ENCODE measurements around the gene HTRA3.

The HTRA3 gene

DNA sequence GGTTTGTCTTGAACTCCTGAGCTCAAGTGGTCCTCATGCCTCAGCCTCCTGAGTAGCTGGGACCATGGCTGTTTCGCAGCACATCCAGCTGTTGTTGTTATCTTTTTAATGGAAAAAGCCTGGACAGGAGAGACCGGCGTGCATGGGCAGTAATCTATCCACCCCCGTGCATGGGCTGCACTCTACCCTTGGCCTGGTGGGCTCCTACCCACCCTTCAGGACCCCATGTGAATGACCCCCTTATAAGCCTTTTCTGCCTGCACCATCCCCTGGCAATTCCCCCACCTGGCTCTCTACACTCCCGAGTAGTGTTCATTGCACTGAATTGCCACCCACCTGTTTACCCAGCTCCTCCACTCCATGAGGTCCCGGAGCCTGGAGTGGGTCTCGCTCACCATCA lies 18.9 kb upstream of the HTRA3 start:
- TF ChIP-seq, protein P1, sequence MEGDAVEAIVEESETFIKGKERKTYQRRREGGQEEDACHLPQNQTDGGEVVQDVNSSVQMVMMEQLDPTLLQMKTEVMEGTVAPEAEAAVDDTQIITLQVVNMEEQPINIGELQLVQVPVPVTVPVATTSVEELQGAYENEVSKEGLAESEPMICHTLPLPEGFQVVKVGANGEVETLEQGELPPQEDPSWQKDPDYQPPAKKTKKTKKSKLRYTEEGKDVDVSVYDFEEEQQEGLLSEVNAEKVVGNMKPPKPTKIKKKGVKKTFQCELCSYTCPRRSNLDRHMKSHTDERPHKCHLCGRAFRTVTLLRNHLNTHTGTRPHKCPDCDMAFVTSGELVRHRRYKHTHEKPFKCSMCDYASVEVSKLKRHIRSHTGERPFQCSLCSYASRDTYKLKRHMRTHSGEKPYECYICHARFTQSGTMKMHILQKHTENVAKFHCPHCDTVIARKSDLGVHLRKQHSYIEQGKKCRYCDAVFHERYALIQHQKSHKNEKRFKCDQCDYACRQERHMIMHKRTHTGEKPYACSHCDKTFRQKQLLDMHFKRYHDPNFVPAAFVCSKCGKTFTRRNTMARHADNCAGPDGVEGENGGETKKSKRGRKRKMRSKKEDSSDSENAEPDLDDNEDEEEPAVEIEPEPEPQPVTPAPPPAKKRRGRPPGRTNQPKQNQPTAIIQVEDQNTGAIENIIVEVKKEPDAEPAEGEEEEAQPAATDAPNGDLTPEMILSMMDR (conservative IDR thresholded peaks at IDR 0.05; ENCODE audit: low read length), result no peak
- DNase-seq (ENCODE audit: low read depth), result no peak
- no peak overlapping the region for H3K4me3 ChIP-seq (ENCODE audit: low read length)

DNA sequence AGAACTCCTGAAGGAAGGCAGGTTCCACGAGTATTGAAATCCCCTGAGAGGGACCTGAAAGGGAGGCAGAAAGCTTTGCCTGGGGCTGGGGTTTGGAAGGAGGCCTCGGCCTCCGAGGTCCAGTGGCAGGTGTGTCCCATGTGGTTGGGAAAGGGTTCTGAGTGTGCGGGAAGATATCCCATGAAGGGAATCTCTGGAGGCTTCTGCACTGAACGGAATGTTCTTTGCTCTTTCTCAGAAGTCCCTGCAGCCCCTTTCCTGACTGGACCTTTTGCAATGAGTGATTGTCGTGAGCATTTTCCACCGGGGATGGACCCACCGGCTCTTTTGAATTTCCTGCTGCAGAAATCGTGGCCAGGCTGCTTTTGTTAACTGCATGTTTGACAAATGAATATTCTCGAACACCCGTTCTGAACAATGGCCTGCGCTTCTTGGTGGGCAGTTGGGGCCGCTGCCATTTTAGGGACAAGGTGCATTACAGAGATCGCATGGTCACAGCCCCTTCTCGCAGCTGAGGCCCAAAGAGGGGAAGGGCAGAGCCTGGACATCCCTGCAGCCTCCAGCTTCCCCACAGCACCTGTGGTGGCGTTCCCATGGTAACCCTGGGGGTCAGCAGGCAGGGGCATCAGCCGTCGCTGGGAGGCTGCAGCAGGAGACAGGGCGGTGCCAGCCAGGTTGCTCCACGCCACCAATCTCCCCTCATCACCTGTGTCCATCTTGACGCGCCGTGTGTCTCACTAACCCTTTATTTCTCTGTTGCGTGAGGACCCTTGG lies 18.3 kb upstream of the HTRA3 start:
- no peak for DNase-seq (ENCODE audit: low read depth)
- H3K4me3 ChIP-seq (ENCODE audit: low read length), result no peak overlapping the region
- TF ChIP-seq, protein P1 (conservative IDR thresholded peaks at IDR 0.05; ENCODE audit: low read length), result no peak

GRCh38 chr4:8252301-8253173 lies 17.0 kb upstream of the HTRA3 start:
- TF ChIP-seq, protein P1 (conservative IDR thresholded peaks at IDR 0.05; ENCODE audit: low read length), result no peak
- no peak for DNase-seq (ENCODE audit: low read depth)
- H3K4me3 ChIP-seq (ENCODE audit: low read length), result no peak overlapping the region

DNA sequence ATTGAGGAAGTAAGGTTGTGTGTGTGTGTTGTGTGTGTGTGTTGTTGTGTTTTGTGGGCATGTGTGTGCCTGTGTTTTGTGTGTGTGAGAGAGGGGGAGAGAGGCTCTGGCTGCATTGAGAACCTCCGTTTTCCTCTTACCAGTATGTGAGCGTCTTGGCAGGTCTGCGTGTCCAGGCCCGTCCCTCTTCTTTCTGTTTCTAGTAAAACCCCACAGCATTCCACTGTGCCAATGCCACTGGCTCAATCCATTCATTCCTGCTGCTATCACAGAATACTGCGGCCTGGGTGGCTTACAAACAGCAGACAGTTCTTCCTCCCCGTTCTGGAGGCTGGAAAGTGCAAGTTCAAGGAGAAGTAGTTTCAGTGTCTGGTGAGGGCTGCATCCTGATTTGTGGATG lies 15.5 kb upstream of the HTRA3 start:
- TF ChIP-seq, protein P1 (conservative IDR thresholded peaks at IDR 0.05; ENCODE audit: low read length), result no peak
- no peak overlapping the region for H3K4me3 ChIP-seq (ENCODE audit: low read length)
- no peak for DNase-seq (ENCODE audit: low read depth)

DNA sequence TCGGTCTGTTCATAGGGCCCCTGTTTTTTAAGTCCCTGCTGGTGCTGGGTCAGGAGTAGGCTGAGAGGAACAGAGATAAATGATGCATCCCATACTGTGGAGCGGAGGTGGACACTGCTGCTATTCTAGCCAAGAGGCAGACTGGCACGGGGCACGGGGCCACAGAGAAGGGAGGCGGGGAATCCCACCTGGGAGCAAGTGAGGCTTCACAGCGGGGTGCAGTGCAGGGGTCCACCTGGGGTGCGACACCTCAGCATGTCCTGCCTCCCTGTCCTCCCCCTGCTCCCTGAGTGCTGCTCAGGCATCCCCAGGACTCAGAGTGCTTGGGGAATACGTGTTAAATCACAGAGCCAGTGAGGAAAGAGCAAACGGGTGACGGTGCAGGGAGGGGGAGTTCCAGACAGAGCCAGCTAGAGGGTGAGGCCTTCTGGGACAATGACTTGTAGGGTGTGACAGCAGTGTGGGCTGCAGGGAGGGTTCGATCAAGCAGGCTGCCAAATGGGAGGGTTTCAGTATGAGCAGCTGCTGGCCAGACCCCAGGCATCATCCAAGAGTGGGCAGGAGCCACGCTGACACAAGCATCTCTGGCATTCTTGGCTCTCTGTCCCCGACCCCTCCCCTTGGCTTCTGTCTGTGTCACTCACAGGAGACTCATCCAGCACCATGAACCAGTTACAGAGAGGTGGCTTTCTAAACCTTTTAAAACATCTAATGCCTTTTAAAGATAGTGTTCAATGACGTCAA lies 13.7 kb upstream of the HTRA3 start:
- no peak overlapping the region for H3K4me3 ChIP-seq (ENCODE audit: low read length)
- DNase-seq (ENCODE audit: low read depth), result peak; percentile 63
- TF ChIP-seq, protein P1 (conservative IDR thresholded peaks at IDR 0.05; ENCODE audit: low read length), result no peak

GRCh38 chr4:8257854-8258253 lies 11.7 kb upstream of the HTRA3 start:
- no peak overlapping the region for H3K4me3 ChIP-seq (ENCODE audit: low read length)
- DNase-seq (ENCODE audit: low read depth), result no peak
- TF ChIP-seq, protein P1 (conservative IDR thresholded peaks at IDR 0.05; ENCODE audit: low read length), result no peak

All from AG10803 (cell line).